Neural progenitor cell (in vitro differentiated cells): Measurements from ENCODE around the gene TAX1BP1.

Source experiments
- EZH2 ChIP-seq: fragments of 200-600 bp; sonication (generic); IDR thresholded peaks from 2 replicates; pipeline ENCODE4 v1.6.1; 2017; ENCODE audit warnings: antibody characterized with exemption, mild to moderate bottlenecking, moderate library complexity
- EZH2phosphoT487 ChIP-seq: fragments of 200-600 bp; sonication (generic); IDR thresholded peaks from 2 replicates; pipeline ENCODE4 v1.6.1; 2017; ENCODE audit warnings: antibody characterized with exemption
- TF ChIP-seq, protein P1 (sequence below): fragments of 200-600 bp; sonication (generic); IDR thresholded peaks from 2 replicates; pipeline ENCODE4 v1.5.1; 2017; ENCODE audit warnings: antibody characterized with exemption, mild to moderate bottlenecking

GRCh38 chr7:27699751-27700150, 40.2 kb upstream of the TAX1BP1 start:
- TF ChIP-seq, protein P1, sequence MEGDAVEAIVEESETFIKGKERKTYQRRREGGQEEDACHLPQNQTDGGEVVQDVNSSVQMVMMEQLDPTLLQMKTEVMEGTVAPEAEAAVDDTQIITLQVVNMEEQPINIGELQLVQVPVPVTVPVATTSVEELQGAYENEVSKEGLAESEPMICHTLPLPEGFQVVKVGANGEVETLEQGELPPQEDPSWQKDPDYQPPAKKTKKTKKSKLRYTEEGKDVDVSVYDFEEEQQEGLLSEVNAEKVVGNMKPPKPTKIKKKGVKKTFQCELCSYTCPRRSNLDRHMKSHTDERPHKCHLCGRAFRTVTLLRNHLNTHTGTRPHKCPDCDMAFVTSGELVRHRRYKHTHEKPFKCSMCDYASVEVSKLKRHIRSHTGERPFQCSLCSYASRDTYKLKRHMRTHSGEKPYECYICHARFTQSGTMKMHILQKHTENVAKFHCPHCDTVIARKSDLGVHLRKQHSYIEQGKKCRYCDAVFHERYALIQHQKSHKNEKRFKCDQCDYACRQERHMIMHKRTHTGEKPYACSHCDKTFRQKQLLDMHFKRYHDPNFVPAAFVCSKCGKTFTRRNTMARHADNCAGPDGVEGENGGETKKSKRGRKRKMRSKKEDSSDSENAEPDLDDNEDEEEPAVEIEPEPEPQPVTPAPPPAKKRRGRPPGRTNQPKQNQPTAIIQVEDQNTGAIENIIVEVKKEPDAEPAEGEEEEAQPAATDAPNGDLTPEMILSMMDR = no peak
- no peak for TF ChIP-seq EZH2
- no peak for TF ChIP-seq EZH2phosphoT487
